Midbrain (tissue), 1 donor: ENCODE data around the gene NPAS3.
A peak's percentile ranks its signal among the peaks of the same experiment; 100 is the strongest.

Source experiments
- DNase-seq: peaks from one replicate; lab custom pipeline; 2025; lab: John Stamatoyannopoulos, UW

The NPAS3 gene

GRCh38 chr14:32938719-32939253 lies at the start of gene NPAS3:
NPAS3 (plus strand) TSS chr14:32938879.
- peak; percentile 69 for DNase-seq

GRCh38 chr14:32896979-32897697 lies 41.5 kb upstream of the NPAS3 start:
- peak; percentile 71 for DNase-seq

GRCh38 chr14:32897698-32898064 lies 41.0 kb upstream of the NPAS3 start:
- no peak for DNase-seq

GRCh38 chr14:32898876-32899275 lies 39.8 kb upstream of the NPAS3 start:
- no peak for DNase-seq

- no peak for DNase-seq
These were observed 38.1 kb upstream of the NPAS3 start for GRCh38 chr14:32900547-32900946.

GRCh38 chr14:32905013-32905412 lies 33.7 kb upstream of the NPAS3 start:
- DNase-seq = no peak

GRCh38 chr14:32906672-32907071 lies 32.0 kb upstream of the NPAS3 start:
- DNase-seq = no peak

- DNase-seq = no peak
These were observed 30.2 kb upstream of the NPAS3 start for GRCh38 chr14:32908196-32909084.

GRCh38 chr14:32913725-32914124 lies 25.0 kb upstream of the NPAS3 start:
- DNase-seq = peak; percentile 31

- no peak for DNase-seq
These were observed 24.3 kb upstream of the NPAS3 start for GRCh38 chr14:32914391-32914790.

- no peak for DNase-seq
These were observed 17.9 kb upstream of the NPAS3 start for GRCh38 chr14:32920696-32921276.

- no peak for DNase-seq
These were observed 13.2 kb upstream of the NPAS3 start for GRCh38 chr14:32925439-32925838.

- no peak for DNase-seq
These were observed 6.3 kb upstream of the NPAS3 start for GRCh38 chr14:32932302-32932913.

- no peak for DNase-seq
These were observed 5.6 kb upstream of the NPAS3 start for GRCh38 chr14:32932914-32933628.

- DNase-seq = no peak
These were observed 5.0 kb upstream of the NPAS3 start for GRCh38 chr14:32933629-32934072.

- peak; percentile 86 for DNase-seq
These were observed 4.4 kb upstream of the NPAS3 start for GRCh38 chr14:32934073-32934880.

- peak; percentile 44 for DNase-seq
These were observed 3.6 kb upstream of the NPAS3 start for GRCh38 chr14:32934881-32935633.

GRCh38 chr14:32939254-32940065 lies 781 bp downstream of the NPAS3 start:
- peak; percentile 82 for DNase-seq
